ENCODE data around the gene DENND6B. TPM values are rescaled to one million over a fixed set of nuclear protein-coding genes. Genes with fewer than 3 reads are reported as not detected.

Gene DENND6B
- total RNA-seq, 1 experiment from 2014 or later = 11.0 TPM

DNA sequence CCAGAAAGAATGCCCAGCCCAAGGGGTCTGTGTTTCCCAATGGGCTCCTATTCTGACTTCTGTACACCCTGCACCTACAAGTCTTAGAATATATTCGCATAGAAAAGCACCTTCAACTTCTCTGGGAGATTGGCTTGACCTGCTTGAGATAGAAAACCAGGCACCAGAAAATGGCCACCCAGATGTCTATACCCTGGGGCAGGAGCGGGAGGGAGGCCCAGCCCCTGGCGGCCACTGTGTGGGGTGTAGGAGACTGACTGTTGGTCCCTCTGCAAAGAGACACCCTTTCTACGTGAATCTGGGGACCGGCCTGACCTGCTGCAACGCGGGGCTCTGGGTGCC is 8.5 kb downstream of the DENND6B start:
- H3K9me3 ChIP-seq (ENCODE audit: control insufficient read depth in 1 of 2, insufficient read depth in 1 of 2, low read depth in 1 of 2, low read length in 2 of 2) = no peaks in the 10 kb centered on the region
- intact Hi-C loops (cut with micrococcal nuclease) = no loop called here
- H3K4me3 ChIP-seq (replicated peaks in 1 of 2; ENCODE audit: low read depth in 1 of 2, low read length in 2 of 2) = no peak overlapping the region
- ATAC-seq (no peak), DNase-seq (ENCODE audit: low read depth, low spot score) (no peak)
- H3K9me2 ChIP-seq (ENCODE audit: insufficient read depth) = no peaks in the 10 kb centered on the region
- H3K4me2 ChIP-seq (ENCODE audit: low read length) = no peak overlapping the region
- H3K27me3 ChIP-seq (ENCODE audit: insufficient read depth, low read length) = no peaks in the 10 kb centered on the region
- H3K9ac ChIP-seq (ENCODE audit: low read length) = no peak overlapping the region
- no peaks in the 10 kb centered on the region for H4K20me1 ChIP-seq (ENCODE audit: insufficient read depth)
- BruUV-seq (replicated peaks) = no TSS peak
- ChIA-PET POLR2A (no interaction called here), CTCF (no interaction called here), RAD21 (ENCODE audit: low non-redundant PET in 1 of 2, low total read pairs in 2 of 2, uncharacterized antibody in 2 of 2, unreplicated experiment in 2 of 2) (no interaction called here)
- H3K36me3 ChIP-seq (ENCODE audit: control insufficient read depth in 1 of 2, insufficient read depth in 2 of 2, low read length in 2 of 2) = no peaks in the 10 kb centered on the region
- H3K27ac ChIP-seq (ENCODE audit: low read depth, low read length) = no peak overlapping the region
- TF ChIP-seq, protein P1, sequence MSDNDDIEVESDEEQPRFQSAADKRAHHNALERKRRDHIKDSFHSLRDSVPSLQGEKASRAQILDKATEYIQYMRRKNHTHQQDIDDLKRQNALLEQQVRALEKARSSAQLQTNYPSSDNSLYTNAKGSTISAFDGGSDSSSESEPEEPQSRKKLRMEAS (IDR thresholded peaks at IDR 0.05) = no peak
- TF ChIP-seq TCF7L2 (IDR thresholded peaks at IDR 0.05; ENCODE audit: borderline replicate concordance, extremely low read depth, insufficient read depth, insufficient read length) (no peak), EGR1 (IDR thresholded peaks at IDR 0.05; ENCODE audit: low read depth) (no peak), YY1 (IDR thresholded peaks at IDR 0.05; ENCODE audit: extremely low read depth, insufficient replicate concordance, low read depth, low read length) (no peak), CBX3 (IDR thresholded peaks at IDR 0.05; ENCODE audit: low read depth) (no peak), CEBPB (IDR thresholded peaks at IDR 0.05; ENCODE audit: low read depth) (no peak), SP1 (IDR thresholded peaks at IDR 0.05; ENCODE audit: low read depth) (no peak), JUND (IDR thresholded peaks at IDR 0.05) (no peak), RAD21 (IDR thresholded peaks at IDR 0.05; ENCODE audit: low read depth) (no peak), SRF (IDR thresholded peaks at IDR 0.05; ENCODE audit: low read depth) (no peak), ELF1 (IDR thresholded peaks at IDR 0.05; ENCODE audit: borderline replicate concordance, low read depth) (no peak), SIN3A (IDR thresholded peaks at IDR 0.05; ENCODE audit: low read depth) (no peak), REST (IDR thresholded peaks at IDR 0.05; ENCODE audit: low read depth) (no peak)
- TF ChIP-seq, protein P2, sequence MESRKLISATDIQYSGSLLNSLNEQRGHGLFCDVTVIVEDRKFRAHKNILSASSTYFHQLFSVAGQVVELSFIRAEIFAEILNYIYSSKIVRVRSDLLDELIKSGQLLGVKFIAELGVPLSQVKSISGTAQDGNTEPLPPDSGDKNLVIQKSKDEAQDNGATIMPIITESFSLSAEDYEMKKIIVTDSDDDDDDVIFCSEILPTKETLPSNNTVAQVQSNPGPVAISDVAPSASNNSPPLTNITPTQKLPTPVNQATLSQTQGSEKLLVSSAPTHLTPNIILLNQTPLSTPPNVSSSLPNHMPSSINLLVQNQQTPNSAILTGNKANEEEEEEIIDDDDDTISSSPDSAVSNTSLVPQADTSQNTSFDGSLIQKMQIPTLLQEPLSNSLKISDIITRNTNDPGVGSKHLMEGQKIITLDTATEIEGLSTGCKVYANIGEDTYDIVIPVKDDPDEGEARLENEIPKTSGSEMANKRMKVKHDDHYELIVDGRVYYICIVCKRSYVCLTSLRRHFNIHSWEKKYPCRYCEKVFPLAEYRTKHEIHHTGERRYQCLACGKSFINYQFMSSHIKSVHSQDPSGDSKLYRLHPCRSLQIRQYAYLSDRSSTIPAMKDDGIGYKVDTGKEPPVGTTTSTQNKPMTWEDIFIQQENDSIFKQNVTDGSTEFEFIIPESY (IDR thresholded peaks at IDR 0.05; ENCODE audit: extremely low read depth, insufficient replicate concordance, low read length) = no peak
- no peak overlapping the region for H2AFZ ChIP-seq (ENCODE audit: low read depth, low read length, poor library complexity, severe bottlenecking)
- H3K4me1 ChIP-seq (ENCODE audit: control insufficient read depth in 1 of 2, insufficient read depth in 2 of 2, low read length in 2 of 2) = peaks cover 7 to 27% of the 10 kb centered on the region in 2 experiments
- no peaks in the 10 kb centered on the region for H3K79me2 ChIP-seq (ENCODE audit: insufficient read depth, low read length)
